Measurements from ENCODE around the gene SMARCAL1. TPM values are rescaled to one million over a fixed set of nuclear protein-coding genes. Genes with fewer than 3 reads are reported as not detected.
A peak's percentile ranks its signal among the peaks of the same experiment; 100 is the strongest.

Gene SMARCAL1
- total RNA-seq, 1 donor from 2014 or later = 23.6 TPM

DNA sequence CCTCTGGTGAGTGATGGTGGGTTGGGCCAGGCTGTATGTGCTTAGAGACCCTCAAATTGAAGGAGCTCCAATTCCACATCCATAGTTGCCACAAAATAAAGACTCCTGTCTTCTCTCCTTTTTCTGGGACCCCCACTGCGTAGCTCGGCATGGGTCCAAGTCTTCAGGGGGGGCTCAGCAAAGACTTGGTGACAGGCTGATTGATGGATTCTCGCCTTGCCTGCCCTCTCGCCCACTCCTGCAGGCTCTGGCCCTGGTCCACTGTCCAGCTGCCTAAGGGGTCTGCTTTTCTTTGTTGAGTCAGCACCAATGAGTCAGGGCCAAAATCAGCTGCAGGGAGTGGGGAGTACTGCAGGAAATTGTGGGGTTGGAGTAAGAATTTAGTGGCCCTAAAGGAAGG lies 107.8 kb downstream of the SMARCAL1 start:
- H3K36me3 Mint-ChIP-seq (ENCODE audit: unreplicated experiment) = peaks cover 4% of the 10 kb centered on the region
- H3K4me1 Mint-ChIP-seq (ENCODE audit: unreplicated experiment) = peaks cover 17% of the 10 kb centered on the region
- no peak overlapping the region for H3K4me3 Mint-ChIP-seq (ENCODE audit: unreplicated experiment)
- peak overlapping the region; percentile 47 for H3K27ac Mint-ChIP-seq (ENCODE audit: unreplicated experiment)
- H3K9me3 Mint-ChIP-seq (ENCODE audit: unreplicated experiment) = peaks cover 8% of the 10 kb centered on the region
- H3K27me3 Mint-ChIP-seq (ENCODE audit: unreplicated experiment) = no peaks in the 10 kb centered on the region
- no peak for DNase-seq (ENCODE audit: extremely low spot score, unreplicated experiment)
- TF ChIP-seq, protein P1, sequence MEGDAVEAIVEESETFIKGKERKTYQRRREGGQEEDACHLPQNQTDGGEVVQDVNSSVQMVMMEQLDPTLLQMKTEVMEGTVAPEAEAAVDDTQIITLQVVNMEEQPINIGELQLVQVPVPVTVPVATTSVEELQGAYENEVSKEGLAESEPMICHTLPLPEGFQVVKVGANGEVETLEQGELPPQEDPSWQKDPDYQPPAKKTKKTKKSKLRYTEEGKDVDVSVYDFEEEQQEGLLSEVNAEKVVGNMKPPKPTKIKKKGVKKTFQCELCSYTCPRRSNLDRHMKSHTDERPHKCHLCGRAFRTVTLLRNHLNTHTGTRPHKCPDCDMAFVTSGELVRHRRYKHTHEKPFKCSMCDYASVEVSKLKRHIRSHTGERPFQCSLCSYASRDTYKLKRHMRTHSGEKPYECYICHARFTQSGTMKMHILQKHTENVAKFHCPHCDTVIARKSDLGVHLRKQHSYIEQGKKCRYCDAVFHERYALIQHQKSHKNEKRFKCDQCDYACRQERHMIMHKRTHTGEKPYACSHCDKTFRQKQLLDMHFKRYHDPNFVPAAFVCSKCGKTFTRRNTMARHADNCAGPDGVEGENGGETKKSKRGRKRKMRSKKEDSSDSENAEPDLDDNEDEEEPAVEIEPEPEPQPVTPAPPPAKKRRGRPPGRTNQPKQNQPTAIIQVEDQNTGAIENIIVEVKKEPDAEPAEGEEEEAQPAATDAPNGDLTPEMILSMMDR (IDR thresholded peaks at IDR 0.05) = no peak

DNA sequence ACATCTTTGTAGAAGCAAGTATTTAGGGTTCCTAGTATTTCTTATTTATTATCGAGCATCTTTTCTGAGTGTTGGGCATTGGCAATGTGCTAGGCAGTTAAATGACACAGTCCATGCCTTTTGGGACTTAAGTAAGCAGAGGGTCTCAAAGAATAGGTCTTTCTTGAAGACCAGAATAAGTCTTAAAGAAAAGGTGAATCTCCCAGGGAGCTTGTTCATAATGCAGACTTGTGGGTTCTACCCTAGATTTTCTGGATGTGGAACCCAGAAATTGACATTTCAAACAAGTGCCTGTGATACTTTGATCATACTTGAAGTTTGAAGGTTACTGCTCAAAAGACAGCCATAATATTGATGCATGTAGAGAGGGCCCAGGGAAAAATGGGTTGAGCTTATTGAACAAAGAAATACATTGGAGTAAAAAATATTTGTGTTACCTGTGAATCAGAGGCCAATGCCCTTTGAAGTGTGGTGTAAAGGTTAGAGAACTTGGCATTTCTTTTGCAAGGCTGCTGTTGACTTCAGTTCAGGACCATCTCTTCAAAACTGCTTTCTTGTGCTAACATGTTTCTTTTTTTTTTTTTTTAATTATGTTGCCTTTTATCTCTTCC lies 110.7 kb downstream of the SMARCAL1 start:
- no peak overlapping the region for H3K4me3 Mint-ChIP-seq (ENCODE audit: unreplicated experiment)
- DNase-seq (ENCODE audit: extremely low spot score, unreplicated experiment) = no peak
- H3K4me1 Mint-ChIP-seq (ENCODE audit: unreplicated experiment) = peaks cover 31% of the 10 kb centered on the region
- peaks cover 4% of the 10 kb centered on the region for H3K36me3 Mint-ChIP-seq (ENCODE audit: unreplicated experiment)
- peaks cover 8% of the 10 kb centered on the region for H3K9me3 Mint-ChIP-seq (ENCODE audit: unreplicated experiment)
- no peaks in the 10 kb centered on the region for H3K27me3 Mint-ChIP-seq (ENCODE audit: unreplicated experiment)
- H3K27ac Mint-ChIP-seq (ENCODE audit: unreplicated experiment) = no peak overlapping the region
- TF ChIP-seq, protein P1 (IDR thresholded peaks at IDR 0.05) = no peak

DNA sequence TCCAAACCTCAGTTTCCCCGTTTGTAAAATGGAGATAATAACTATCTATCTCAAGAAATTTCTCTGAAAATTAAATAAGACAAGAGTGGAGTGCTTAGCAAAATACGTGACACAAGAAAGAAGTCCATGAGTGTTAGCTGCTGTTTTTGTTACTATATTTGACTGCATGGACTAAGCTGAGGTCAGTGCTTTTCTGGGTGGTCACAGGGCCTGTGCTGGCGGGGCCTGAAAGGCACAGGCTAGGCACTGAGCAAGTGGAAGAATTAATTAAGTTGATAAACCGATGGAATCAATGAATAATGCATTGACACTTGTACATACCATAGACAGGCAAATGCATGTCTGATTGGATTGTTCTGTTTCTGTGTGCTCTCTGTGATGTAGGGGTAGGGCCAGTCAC lies 113.7 kb downstream of the SMARCAL1 start:
- H3K4me1 Mint-ChIP-seq (ENCODE audit: unreplicated experiment) = peaks cover 14% of the 10 kb centered on the region
- peaks cover 4% of the 10 kb centered on the region for H3K36me3 Mint-ChIP-seq (ENCODE audit: unreplicated experiment)
- H3K9me3 Mint-ChIP-seq (ENCODE audit: unreplicated experiment) = peaks cover 8% of the 10 kb centered on the region
- no peaks in the 10 kb centered on the region for H3K27me3 Mint-ChIP-seq (ENCODE audit: unreplicated experiment)
- DNase-seq (ENCODE audit: extremely low spot score, unreplicated experiment) = no peak
- TF ChIP-seq, protein P1 (IDR thresholded peaks at IDR 0.05) = no peak
- H3K4me3 Mint-ChIP-seq (ENCODE audit: unreplicated experiment) = no peak overlapping the region
- H3K27ac Mint-ChIP-seq (ENCODE audit: unreplicated experiment) = no peak overlapping the region

DNA sequence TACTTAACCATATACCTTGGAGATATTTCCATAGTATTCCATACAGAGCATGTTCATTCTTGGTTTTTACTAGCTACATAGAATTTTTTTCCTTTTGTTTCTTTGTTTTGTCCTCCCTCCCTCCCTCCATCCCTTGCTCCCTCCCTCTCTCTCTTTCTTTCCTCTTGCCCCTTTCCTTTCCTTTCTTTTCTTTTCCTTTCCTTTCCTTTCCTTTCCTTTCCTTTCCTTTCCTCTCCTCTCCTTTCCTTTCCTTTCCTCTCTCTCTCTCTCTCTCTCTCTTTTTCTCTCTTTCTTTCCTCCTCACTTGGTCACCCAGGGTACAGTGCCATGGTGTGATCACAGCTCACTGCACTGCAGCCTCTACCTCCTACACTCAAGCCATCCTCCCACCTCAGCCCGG lies 114.7 kb downstream of the SMARCAL1 start:
- Mint-ChIP-seq H3K9me3 (ENCODE audit: unreplicated experiment) (peaks cover 8% of the 10 kb centered on the region), H3K36me3 (ENCODE audit: unreplicated experiment) (peaks cover 4% of the 10 kb centered on the region), H3K4me1 (ENCODE audit: unreplicated experiment) (peaks cover 16% of the 10 kb centered on the region), H3K27ac (ENCODE audit: unreplicated experiment) (no peak overlapping the region), H3K4me3 (ENCODE audit: unreplicated experiment) (no peak overlapping the region), H3K27me3 (ENCODE audit: unreplicated experiment) (no peaks in the 10 kb centered on the region)
- TF ChIP-seq, protein P1 (IDR thresholded peaks at IDR 0.05) = no peak
- no peak for DNase-seq (ENCODE audit: extremely low spot score, unreplicated experiment)

DNA sequence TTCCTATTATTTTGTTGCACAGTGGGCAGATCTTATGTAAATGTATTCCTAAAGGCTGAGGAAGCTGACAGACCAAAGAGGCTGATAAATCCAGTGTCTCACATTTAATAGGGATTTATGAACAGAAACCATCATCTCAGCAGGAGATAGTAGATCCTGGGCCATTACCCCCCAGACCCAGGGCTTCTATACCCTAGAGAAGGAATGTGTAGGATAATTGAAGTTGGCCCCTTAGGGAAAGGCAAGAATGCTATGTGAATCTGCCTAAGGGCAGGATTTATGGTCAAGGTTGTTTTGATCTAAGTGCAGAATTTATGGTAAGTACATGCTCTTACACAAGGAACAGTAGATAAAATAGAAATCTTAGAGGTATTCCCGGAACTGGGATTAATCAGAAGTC lies 115.3 kb downstream of the SMARCAL1 start:
- no peak for DNase-seq (ENCODE audit: extremely low spot score, unreplicated experiment)
- Mint-ChIP-seq H3K27me3 (ENCODE audit: unreplicated experiment) (no peaks in the 10 kb centered on the region), H3K9me3 (ENCODE audit: unreplicated experiment) (peaks cover 8% of the 10 kb centered on the region), H3K36me3 (ENCODE audit: unreplicated experiment) (no peaks in the 10 kb centered on the region), H3K4me3 (ENCODE audit: unreplicated experiment) (no peak overlapping the region), H3K4me1 (ENCODE audit: unreplicated experiment) (peaks cover 21% of the 10 kb centered on the region), H3K27ac (ENCODE audit: unreplicated experiment) (no peak overlapping the region)
- TF ChIP-seq, protein P1 (IDR thresholded peaks at IDR 0.05) = no peak

Measured in osteocyte (in vitro differentiated cells).